GM19468 (cell line): ENCODE data around the gene DYNC1I2.

Experiments
- ATAC-seq: cut with Tn5 transposase; IDR thresholded peaks from one replicate; pipeline ENCODE4 v1.9.1; 2021; ENCODE audit warnings: mild to moderate bottlenecking, moderate library complexity, moderate number of reproducible peaks; ENCODE audit not compliant: unreplicated experiment; ENCODE audit errors: extremely low read depth

Gene DYNC1I2

GRCh38 chr2:171687287-171688128 lies at the start of gene DYNC1I2:
Gene DYNC1I2 (plus strand): TSS chr2:171687469. CDS start chr2:171690156, 2,687 bp downstream.
- ATAC-seq: peak; percentile 65

DNA sequence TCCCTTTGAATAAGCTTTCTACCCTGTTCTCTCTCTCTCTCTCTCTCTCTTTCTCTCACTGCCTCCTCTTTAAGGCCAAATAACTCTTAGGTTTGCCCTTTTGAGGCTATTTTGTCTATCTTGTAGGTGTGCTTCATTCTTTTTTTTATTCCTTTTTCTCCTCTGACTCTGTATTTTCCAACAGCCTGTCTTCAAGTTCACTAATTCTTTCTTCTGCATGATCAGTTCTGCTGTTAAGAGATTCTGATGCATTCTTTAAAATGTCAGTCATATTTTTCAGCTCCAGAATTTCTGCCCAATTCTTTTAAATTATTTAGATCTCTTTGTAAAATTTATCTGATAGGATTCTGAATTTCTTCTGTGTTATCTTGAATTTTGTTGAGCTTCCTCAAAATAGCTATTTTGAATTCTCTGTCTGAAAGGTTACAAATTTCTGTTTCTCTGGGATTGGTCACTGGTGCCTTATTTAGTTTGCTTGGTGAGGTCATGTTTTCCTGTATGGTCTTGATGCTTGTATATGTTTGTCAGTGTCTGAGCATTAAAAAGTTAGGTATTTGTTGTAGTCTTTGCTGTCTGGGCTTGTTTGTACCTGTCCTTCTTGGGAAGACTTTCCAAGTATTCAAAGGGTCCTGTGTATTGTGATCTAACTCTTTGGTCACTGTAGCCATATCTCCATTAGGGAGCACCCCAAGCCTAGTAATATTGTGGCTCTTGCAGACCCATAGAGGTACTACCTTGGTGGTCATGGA lies 35.4 kb upstream of the DYNC1I2 start:
- ATAC-seq: no peak

DNA sequence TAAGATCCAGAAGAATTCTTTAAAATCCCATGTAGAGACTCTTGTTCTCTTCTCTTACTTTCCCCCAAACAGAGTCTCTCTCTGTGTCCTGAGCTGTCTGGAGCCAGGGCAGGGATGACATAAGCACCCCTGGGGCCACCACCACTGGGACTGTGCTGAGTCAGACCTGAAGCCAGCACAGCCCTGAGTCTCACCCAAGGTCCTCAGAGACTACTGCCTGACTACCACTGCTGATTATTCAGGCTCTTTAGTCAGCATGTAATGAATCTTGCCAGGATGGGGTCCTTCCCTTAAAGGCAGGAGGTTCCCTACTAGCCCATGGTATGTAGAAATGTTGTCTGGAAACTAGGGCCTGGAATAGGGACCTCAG lies 34.9 kb upstream of the DYNC1I2 start:
- ATAC-seq: no peak

DNA sequence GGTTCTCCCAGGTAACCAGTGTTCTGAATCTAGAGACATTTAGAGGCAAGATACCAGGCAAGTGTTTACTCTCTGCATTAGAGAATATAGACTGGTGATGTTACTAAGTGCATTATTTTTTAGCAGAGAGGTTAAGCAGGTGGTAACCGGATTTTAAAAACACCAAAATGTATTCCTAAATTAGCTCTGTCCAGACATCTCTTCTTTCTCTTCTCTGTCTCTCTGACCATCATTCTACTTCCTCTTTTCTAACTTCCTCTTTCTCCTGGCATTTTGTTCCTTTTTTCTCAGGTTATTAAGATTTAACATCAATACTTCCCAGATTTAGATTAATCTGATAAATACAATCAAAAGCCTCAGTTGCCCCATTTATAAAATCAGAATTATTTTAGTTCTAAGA lies 31.7 kb upstream of the DYNC1I2 start:
- no peak for ATAC-seq

DNA sequence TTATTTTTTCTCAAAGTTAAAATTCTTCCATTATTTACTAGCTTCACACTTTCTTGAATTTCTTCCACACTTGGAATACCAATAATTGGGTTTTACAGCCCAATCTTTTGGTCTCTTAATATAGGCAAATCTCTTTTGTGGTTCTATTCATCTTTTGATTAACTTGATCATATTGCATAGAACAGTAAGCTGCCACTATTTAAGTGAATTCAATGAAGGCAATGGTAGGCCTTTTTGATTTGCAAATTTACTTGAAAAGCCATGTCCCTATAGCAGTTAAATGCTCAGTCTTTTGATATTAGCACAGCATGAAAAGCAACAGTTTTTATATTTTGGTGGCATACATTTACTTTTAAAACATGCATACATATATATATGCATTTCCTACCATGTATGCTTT lies 20.2 kb upstream of the DYNC1I2 start:
- ATAC-seq: no peak

DNA sequence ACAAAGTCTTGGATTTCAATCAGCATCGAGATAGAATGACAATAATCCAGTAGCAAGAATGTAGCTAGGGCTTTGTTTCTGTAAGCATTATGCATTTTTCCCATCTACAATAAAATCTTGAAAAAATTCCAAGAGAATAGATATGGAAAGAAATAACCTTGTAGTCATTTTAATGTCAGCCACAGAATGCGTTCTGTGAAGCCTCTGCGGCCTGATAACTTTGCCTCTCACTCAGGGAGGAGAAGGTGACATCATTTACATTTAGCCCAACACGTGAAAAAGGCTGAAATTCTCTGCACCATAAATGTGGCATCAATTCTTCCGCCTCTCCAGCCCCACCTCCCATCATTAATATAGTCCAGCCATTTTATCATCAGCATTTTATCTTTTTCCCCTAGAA lies 19.1 kb upstream of the DYNC1I2 start:
- ATAC-seq: no peak

DNA sequence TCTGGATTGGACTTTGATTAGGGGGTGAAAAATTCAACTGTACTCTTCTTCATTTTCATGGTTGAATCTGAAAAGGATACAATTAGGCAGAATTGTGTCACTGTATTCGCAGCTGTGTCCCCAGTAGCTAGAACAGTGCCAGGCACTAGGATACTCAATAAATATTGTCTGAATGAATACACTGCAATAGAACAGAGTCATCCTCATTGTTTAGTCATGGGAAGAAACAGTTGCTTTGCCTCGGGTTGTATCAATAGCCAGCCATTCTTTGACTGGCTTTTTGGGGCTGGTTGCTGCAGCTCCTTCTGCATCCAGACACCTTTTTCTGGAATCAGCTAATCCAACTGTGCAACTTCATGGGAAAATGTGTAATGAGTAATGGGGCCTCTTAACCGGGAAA lies 18.1 kb upstream of the DYNC1I2 start:
- ATAC-seq: no peak

GRCh38 chr2:171670655-171671054 lies 16.6 kb upstream of the DYNC1I2 start:
- ATAC-seq: no peak

DNA sequence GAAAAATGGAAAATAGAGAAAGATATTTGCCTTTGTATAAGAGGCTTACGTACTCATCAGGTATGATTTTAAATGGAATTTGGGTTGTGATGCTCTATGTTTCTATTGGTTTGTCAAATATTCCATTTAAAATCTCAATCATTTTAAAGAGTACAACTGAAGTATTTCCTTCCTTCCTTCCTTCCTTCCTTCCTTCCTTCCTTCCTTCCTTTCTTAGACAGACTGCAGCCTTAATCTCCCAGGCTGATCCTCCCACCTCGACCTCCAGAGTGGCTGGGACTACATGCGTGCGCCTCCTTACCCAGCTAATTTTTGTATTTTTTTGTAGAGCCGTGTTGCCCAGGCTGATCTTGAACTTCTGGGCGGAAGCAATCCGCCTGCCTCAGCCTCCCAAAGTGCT lies 15.4 kb upstream of the DYNC1I2 start:
- ATAC-seq: no peak

DNA sequence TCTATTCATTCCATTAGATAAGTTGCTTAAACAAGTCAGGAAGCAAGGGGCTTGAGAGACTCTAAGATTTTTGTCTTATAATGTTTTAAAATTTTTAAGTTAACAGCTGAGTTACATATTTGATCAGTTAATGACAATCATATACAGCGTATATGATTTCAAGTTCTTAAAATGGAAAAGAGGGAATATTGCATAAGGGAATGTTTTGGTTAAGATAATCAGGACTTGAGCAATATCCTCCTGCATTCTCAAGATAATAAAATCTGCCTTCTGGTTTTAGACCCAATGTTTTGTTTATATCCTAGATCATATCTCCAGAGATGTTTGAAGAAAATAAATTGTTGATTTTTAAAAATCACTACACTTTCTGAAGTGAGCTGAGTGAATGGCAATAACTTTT lies 13.4 kb upstream of the DYNC1I2 start:
- ATAC-seq: no peak

DNA sequence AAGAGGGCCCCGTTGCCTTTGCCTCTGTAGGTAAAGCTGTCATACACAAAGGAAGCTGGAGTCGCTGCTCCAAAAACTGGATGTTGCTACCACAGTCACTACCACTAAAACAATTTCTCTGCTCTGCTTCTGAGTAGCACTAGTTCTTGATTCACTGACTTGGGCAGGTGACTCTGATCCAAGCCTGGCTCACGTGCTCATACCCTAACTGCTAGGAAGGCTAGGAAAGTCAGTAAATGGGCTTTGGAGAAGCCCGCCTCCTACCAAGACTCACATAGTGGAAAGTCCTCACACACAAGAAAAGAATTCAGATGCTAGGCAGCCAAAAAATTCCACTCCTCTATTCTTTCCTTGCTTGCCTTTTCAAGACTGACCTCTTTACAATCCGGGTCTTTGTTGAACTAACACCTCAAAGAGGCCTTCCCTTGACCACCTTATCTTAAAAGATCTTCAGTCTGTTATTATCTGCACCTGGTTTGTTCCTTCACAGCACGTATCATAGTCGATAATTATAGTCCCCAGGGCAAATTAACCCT lies 11.4 kb upstream of the DYNC1I2 start:
- ATAC-seq: no peak

GRCh38 chr2:171678619-171679018 lies 8.7 kb upstream of the DYNC1I2 start:
- ATAC-seq: no peak

DNA sequence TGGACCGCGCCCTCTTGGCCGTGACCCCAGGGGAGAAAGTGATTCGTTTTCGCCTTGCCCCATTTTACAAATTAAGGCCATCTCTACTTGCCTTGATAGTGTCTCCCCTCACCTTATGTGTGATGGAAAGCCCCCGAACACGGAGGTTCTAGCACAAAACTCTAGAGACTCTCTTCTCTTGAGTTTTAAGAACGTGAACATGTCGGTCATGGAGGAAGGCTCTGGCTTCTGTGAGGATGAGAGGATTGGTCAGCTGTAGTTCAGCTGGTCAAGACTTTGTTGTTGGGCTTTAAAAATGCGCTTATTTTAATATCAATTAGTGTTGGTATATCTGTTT lies 828 bp downstream of the DYNC1I2 start:
- ATAC-seq: no peak

GRCh38 chr2:171692331-171692730 lies 5.1 kb downstream of the DYNC1I2 start:
- no peak for ATAC-seq

- no peak for ATAC-seq
These were observed 15.7 kb downstream of the DYNC1I2 start for GRCh38 chr2:171702781-171703556.

- ATAC-seq: no peak
These were observed 16.5 kb downstream of the DYNC1I2 start for GRCh38 chr2:171703574-171704347.

GRCh38 chr2:171706152-171706803 lies 19.0 kb downstream of the DYNC1I2 start:
- no peak for ATAC-seq

GRCh38 chr2:171707752-171708151 lies 20.5 kb downstream of the DYNC1I2 start:
- ATAC-seq: no peak

- ATAC-seq: no peak
These were observed 21.9 kb downstream of the DYNC1I2 start for GRCh38 chr2:171709011-171709685.
